Mammary epithelial cell (primary cell): ENCODE results near the gene CABLES1.

Experiments
- CTCF ChIP-seq, 2 donors: IDR thresholded peaks in 1 of 2; conservative IDR thresholded peaks in 1 of 2; 2 replicates each; pipeline ENCODE4 v1.5.1; 2011 to 2012; ENCODE audit warnings: inconsistent platforms in 2 of 2, low read length in 2 of 2, mild to moderate bottlenecking in 2 of 2, control low read depth in 1 of 2, low read depth in 1 of 2; ENCODE audit not compliant: insufficient read depth in 1 of 2; ENCODE audit errors: extremely low read depth in 1 of 2
- EZH2 ChIP-seq: IDR thresholded peaks from 2 replicates; pipeline ENCODE4 v1.6.1; 2012; ENCODE audit warnings: low read length, inconsistent platforms, borderline replicate concordance

GRCh38 chr18:23231340-23232021 lies 96.2 kb downstream of the CABLES1 start:
- TF ChIP-seq CTCF (conservative IDR thresholded peaks at IDR 0.05 in 1 of 2, IDR thresholded peaks at IDR 0.05 in 1 of 2; ENCODE audit: extremely low read depth in 1 of 2, insufficient read depth in 1 of 2, low read depth in 1 of 2, low read length in 2 of 2) (no peak), EZH2 (no peak)
